GM18870 (cell line): Measurements from ENCODE around the gene SPINK4.

Experiments used
- ATAC-seq: cut with Tn5 transposase; IDR thresholded peaks from one replicate; pipeline ENCODE4 v1.9.1; 2021; ENCODE audit warnings: moderate library complexity; ENCODE audit not compliant: unreplicated experiment

The SPINK4 gene

GRCh38 chr9:33256236-33256635, 16.3 kb downstream of the SPINK4 start:
- no peak for ATAC-seq

- no peak for ATAC-seq
Observed at GRCh38 chr9:33257276-33257675, 17.3 kb downstream of the SPINK4 start.

GRCh38 chr9:33260372-33260771, 20.4 kb downstream of the SPINK4 start:
- no peak for ATAC-seq

- ATAC-seq: no peak
Observed at GRCh38 chr9:33263131-33264002, 23.4 kb downstream of the SPINK4 start.

- peak; percentile 7 for ATAC-seq
Observed at GRCh38 chr9:33264003-33264472, 24.1 kb downstream of the SPINK4 start.

- peak; percentile 88 for ATAC-seq
Observed at GRCh38 chr9:33264473-33265177, 24.7 kb downstream of the SPINK4 start, which contains the start of the genes BAG1 and CHMP5. Gene BAG1 (minus strand): TSS chr9:33264708. Gene CHMP5 (plus strand): TSS chr9:33265049. CDS start chr9:33265079, 30 bp downstream.

- ATAC-seq: no peak
Observed at GRCh38 chr9:33265211-33265865, 25.4 kb downstream of the SPINK4 start.

GRCh38 chr9:33267151-33267767, 27.3 kb downstream of the SPINK4 start:
- no peak for ATAC-seq

GRCh38 chr9:33270146-33270545, 30.2 kb downstream of the SPINK4 start:
- no peak for ATAC-seq

- ATAC-seq: no peak
Observed at GRCh38 chr9:33272061-33272460, 32.1 kb downstream of the SPINK4 start.

GRCh38 chr9:33273266-33273971, 33.5 kb downstream of the SPINK4 start:
- no peak for ATAC-seq

GRCh38 chr9:33273972-33274328, 34.0 kb downstream of the SPINK4 start:
- ATAC-seq: no peak

GRCh38 chr9:33277484-33277883, 37.5 kb downstream of the SPINK4 start:
- no peak for ATAC-seq

GRCh38 chr9:33285502-33285901, 45.5 kb downstream of the SPINK4 start:
- ATAC-seq: no peak

GRCh38 chr9:33287087-33287490, 47.1 kb downstream of the SPINK4 start:
- ATAC-seq: no peak

GRCh38 chr9:33288235-33288634, 48.3 kb downstream of the SPINK4 start:
- no peak for ATAC-seq

GRCh38 chr9:33288828-33289483, 49.0 kb downstream of the SPINK4 start:
- ATAC-seq: no peak

GRCh38 chr9:33289496-33289895, 49.5 kb downstream of the SPINK4 start:
- no peak for ATAC-seq

GRCh38 chr9:33289936-33290246, 49.9 kb downstream of the SPINK4 start:
- no peak for ATAC-seq
